Right atrium auricular region (tissue), 2 donors: ENCODE results near the gene GPHN. TPM values are rescaled to one million over a fixed set of nuclear protein-coding genes. Genes with fewer than 3 reads are reported as not detected.

Source experiments
- DNase-seq: peaks from one replicate; pipeline ENCODE4 v3.0.0-alpha.2; 2019; ENCODE audit warnings: low spot score
- H3K27ac ChIP-seq, 2 donors: fragments of 200-600 bp; sonication (generic); 1 replicate in 1 of 2; 2 replicates in 1 of 2; pipeline ENCODE4 v1.5.1; 2016 to 2019
- H3K27me3 ChIP-seq, 2 donors: fragments of 200-600 bp; sonication (generic); one replicate each; pipeline versions ENCODE4 v1.5.1 to v1.6.0; 2017 to 2019
- H3K36me3 ChIP-seq: fragments of 200-600 bp; sonication (generic); one replicate; pipeline ENCODE4 v1.5.1; 2016
- H3K4me1 ChIP-seq, 2 donors: fragments of 200-600 bp; sonication (generic); one replicate each; pipeline versions ENCODE4 v1.5.1 to v1.6.0; 2017 to 2019
- H3K4me3 ChIP-seq, 2 donors: fragments of 200-600 bp; sonication (generic); 1 replicate in 1 of 2; 2 replicates in 1 of 2; pipeline ENCODE4 v1.5.1; 2017 to 2019; ENCODE audit warnings: mild to moderate bottlenecking in 1 of 2, moderate library complexity in 1 of 2
- H3K9me3 ChIP-seq, 2 donors: fragments of 200-600 bp; sonication (generic); one replicate each; pipeline ENCODE4 v1.5.1; 2019
- CTCF ChIP-seq, 2 donors: fragments of 200-600 bp; sonication (generic); IDR thresholded peaks; one replicate each; pipeline ENCODE4 v1.5.1; 2019; ENCODE audit warnings: antibody characterized with exemption in 2 of 2
- total RNA-seq, 2 donors: library from RNA; depleted of rRNA; stranded (reverse); fragments of >200 nt; gene quantifications; one replicate each; pipeline ENCODE4 v1.1.0, GENCODE V29; 2016

Gene GPHN
- total RNA-seq, 2 donors from 2014 or later: 14.9 TPM

- DNase-seq: no peak
- TF ChIP-seq CTCF (IDR thresholded peaks at IDR 0.05): no peak
- no peak overlapping the region for H3K27ac ChIP-seq
- H3K27me3 ChIP-seq: no peaks in the 10 kb centered on the region
- H3K36me3 ChIP-seq: no peaks in the 10 kb centered on the region
- no peak overlapping the region for H3K4me3 ChIP-seq
- H3K4me1 ChIP-seq: peaks cover 0 to 6% of the 10 kb centered on the region in 2 donors
- H3K9me3 ChIP-seq: peaks cover 0 to 1% of the 10 kb centered on the region in 2 donors
Measured at GRCh38 chr14:66745078-66745477, 237.1 kb downstream of the GPHN start.

GRCh38 chr14:66746316-66747006 lies 238.5 kb downstream of the GPHN start:
- TF ChIP-seq CTCF (IDR thresholded peaks at IDR 0.05): peak; percentile 44 to 67
- Histone ChIP-seq H3K27ac (no peak overlapping the region), H3K4me3 (no peak overlapping the region), H3K9me3 (no peaks in the 10 kb centered on the region), H3K27me3 (no peaks in the 10 kb centered on the region), H3K36me3 (no peaks in the 10 kb centered on the region), H3K4me1 (peaks cover 0 to 6% of the 10 kb centered on the region in 2 donors)
- DNase-seq: no peak

- DNase-seq: no peak
- Histone ChIP-seq H3K27me3 (no peaks in the 10 kb centered on the region), H3K4me3 (no peak overlapping the region), H3K4me1 (no peaks in the 10 kb centered on the region), H3K27ac (no peak overlapping the region), H3K36me3 (no peaks in the 10 kb centered on the region), H3K9me3 (no peaks in the 10 kb centered on the region)
- TF ChIP-seq CTCF (IDR thresholded peaks at IDR 0.05): no peak
Measured at GRCh38 chr14:66752109-66752508, 244.2 kb downstream of the GPHN start.

- Histone ChIP-seq H3K27ac (no peak overlapping the region), H3K36me3 (no peaks in the 10 kb centered on the region), H3K4me3 (no peak overlapping the region), H3K9me3 (no peaks in the 10 kb centered on the region), H3K27me3 (no peaks in the 10 kb centered on the region), H3K4me1 (no peaks in the 10 kb centered on the region)
- DNase-seq: no peak
- no peak for TF ChIP-seq CTCF (IDR thresholded peaks at IDR 0.05)
Measured at GRCh38 chr14:66758031-66758613, 250.2 kb downstream of the GPHN start.

GRCh38 chr14:66772146-66772545 lies 264.2 kb downstream of the GPHN start:
- no peaks in the 10 kb centered on the region for H3K4me1 ChIP-seq
- H3K4me3 ChIP-seq: no peak overlapping the region
- H3K27me3 ChIP-seq: no peaks in the 10 kb centered on the region
- no peaks in the 10 kb centered on the region for H3K9me3 ChIP-seq
- no peak for TF ChIP-seq CTCF (IDR thresholded peaks at IDR 0.05)
- no peaks in the 10 kb centered on the region for H3K36me3 ChIP-seq
- H3K27ac ChIP-seq: no peak overlapping the region
- no peak for DNase-seq
